Skin epidermis (tissue), 12 donors: ENCODE data around the gene LIFR.
A peak's percentile ranks its signal among the peaks of the same experiment; 100 is the strongest.

ENCODE experiments used
- H3K27ac ChIP-seq, 21 experiments: fragments of 200-600 bp; sonication (generic) in 11 of 21; one replicate each; pipeline ENCODE4 v1.5.0; 2020; ENCODE audit warnings: mild to moderate bottlenecking in 3 of 21, inconsistent platforms in 2 of 21, moderate library complexity in 2 of 21
- H3K4me3 ChIP-seq, 7 experiments: fragments of 200-600 bp; sonication (generic) in 2 of 7; one replicate each; pipeline ENCODE4 v1.5.0; 2020; ENCODE audit warnings: inconsistent platforms in 2 of 7, mild to moderate bottlenecking in 2 of 7, moderate library complexity in 1 of 7

The LIFR gene

DNA sequence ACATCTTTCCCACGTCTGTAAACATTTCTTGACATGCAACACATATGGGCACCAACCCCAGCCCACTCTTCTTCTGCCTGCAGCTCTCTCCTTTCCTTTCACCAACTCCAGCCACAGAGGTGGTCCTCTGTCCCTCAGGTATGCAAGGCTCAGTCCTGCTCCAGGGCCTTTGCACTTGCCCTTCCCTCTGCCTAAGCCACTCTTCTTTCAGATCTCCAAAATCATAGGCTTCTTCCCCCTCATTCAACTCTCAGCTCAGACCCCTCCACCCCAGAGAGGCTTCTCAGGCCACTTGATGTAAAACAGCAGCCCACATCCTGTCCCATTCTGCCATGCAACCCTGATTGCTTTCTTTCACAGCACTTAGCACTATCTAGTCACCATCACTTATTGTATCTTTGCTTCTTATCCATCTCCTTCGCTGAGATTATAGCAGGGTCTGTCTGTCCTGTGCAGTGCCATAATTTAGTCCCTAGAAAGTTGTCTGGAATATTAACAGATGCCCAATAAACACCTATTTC lies 3.4 kb downstream of the LIFR start:
- Histone ChIP-seq H3K27ac (no peak overlapping the region), H3K4me3 (no peak overlapping the region)

DNA sequence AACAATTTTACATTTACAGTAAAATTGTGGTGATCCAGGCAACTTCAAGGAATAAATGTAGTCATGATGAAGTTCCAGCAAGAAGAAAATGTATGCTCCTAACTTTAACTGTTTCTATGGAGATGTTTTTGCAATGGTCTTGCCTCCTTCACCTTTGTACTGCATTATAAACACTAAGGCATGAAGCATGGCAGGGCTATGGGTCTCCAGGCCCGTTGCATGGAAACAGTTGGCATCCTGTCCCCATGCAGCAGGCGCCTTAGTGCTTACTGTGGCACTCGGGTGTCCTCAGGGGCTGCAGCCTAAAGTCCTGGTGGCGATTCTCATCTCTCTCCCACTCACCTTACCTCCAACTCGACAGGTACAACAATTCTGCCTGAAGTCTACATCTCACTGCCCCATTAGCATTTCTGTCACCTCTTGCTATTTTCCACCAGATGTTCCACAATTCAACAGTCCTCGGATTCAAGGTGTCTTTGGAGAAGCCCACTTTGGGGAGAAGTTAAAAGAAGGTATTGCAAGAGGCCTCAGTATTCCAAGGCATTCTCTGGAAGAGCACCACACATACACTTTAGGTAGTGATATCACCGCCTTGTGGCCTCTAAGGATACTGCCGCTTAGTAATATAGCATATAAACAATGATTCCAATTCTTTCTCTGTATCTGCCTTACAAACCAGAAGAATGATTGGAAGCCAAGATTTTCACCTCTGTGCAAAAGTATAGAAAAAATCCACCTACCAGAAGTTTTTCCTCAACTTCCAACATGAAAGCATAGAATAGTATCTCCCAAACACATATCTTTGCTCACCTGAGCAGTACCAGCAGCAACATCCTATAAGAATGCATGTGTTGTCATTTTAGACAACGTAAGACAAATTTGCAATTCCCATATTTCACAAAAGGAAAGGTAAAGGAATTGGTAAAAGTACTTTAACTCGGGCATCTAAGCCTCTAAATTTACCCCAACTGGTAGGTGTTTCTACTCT lies 5.1 kb downstream of the LIFR start:
- Histone ChIP-seq H3K4me3 (no peak overlapping the region), H3K27ac (no peak overlapping the region)

- H3K4me3 ChIP-seq = no peak overlapping the region
- peak overlapping the region in 1 of 21 experiments; percentile 1 for H3K27ac ChIP-seq
Observed at GRCh38 chr5:38548064-38548759, 8.2 kb downstream of the LIFR start.

GRCh38 chr5:38547257-38547656 lies 9.2 kb downstream of the LIFR start:
- Histone ChIP-seq H3K27ac (no peak overlapping the region), H3K4me3 (no peak overlapping the region)

GRCh38 chr5:38546691-38547146 lies 9.7 kb downstream of the LIFR start:
- H3K4me3 ChIP-seq = no peak overlapping the region
- no peak overlapping the region for H3K27ac ChIP-seq

GRCh38 chr5:38543886-38544285 lies 12.6 kb downstream of the LIFR start:
- H3K4me3 ChIP-seq = no peak overlapping the region
- no peak overlapping the region for H3K27ac ChIP-seq

GRCh38 chr5:38543074-38543473 lies 13.4 kb downstream of the LIFR start:
- no peak overlapping the region for H3K4me3 ChIP-seq
- no peak overlapping the region for H3K27ac ChIP-seq

DNA sequence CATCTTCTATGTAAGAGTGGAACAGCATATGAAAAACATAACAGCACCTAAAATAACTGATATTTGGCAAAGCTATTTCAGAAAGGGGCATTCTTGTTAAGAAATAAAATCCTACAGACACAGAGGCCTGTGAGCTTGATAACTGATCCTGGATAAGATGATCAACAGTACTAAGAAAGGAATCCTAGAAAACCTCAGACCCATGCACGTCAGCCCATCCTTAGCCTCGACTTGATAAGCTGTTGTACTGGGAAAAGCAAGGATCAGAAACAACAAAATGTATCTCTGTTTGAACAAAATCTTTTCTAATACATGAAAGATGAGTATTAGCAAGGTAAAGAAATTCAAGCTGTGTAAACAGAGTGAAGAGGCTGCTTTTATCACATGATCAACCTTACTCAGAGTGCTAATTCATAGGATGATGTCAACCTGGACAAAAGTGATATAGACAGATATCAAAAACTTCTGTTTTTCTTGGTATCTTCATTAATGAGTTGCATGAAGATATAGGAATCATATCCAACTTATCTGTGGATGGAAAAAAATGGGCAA lies 15.2 kb downstream of the LIFR start:
- H3K4me3 ChIP-seq = no peak overlapping the region
- no peak overlapping the region for H3K27ac ChIP-seq

GRCh38 chr5:38540314-38540713 lies 16.1 kb downstream of the LIFR start:
- Histone ChIP-seq H3K4me3 (no peak overlapping the region), H3K27ac (no peak overlapping the region)

- no peak overlapping the region for H3K27ac ChIP-seq
- H3K4me3 ChIP-seq = no peak overlapping the region
Observed at GRCh38 chr5:38538161-38538560, 18.3 kb downstream of the LIFR start.

DNA sequence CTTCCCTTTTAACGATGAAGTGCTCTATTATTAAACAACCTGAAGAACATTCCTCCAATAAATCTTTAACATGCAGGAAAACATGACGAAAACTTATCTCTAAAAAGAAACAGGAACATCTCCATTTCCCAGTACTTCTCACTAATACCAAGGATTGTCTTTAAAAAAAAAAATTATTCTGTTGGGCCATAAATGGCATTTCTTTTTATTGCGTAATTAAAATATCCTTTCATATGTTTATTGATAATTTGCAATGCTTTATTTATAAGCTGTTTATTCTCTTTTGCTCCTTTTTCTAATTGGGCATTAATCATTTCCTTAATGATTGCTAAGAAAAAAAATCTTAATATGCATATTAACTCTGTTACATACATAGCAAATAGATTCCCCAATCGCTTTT lies 18.9 kb downstream of the LIFR start:
- Histone ChIP-seq H3K4me3 (no peak overlapping the region), H3K27ac (no peak overlapping the region)

DNA sequence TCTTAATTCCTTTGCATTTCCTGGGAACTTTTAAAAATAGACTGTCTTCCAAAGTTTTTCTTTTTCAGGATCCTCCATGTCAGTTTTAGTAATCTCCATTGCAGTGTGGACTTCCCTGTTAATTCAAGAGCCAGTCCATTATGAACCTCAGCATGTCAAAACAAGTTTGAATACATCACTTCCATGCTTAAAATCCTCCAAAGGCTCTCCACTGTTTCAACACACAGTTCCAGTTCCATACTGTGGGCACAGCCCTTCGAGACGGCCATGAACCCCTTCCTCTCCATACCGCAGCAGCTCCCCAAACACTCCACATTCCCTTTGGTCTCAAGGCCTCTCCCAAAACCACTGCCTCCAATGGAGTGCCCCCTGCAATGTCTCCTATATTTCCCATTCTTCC lies 19.5 kb downstream of the LIFR start:
- no peak overlapping the region for H3K4me3 ChIP-seq

DNA sequence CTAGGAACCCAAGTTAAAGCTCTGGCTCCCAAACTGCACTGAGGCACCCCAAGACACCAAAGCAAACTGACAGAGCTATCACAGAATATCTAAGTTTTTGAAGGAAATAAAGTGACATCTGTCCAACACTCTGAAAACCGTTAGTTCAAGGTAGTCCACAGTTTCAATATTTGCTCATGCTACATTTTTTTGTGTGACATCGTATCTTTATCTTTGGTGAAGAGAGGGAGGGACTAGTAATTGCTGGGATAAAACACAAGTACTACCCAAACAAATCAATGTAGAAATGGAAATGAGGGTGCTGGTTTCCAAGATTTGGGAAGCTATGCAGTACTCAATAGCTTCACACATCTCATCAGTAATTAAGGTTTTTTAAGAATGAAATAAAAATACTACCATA lies 20.6 kb downstream of the LIFR start:
- H3K4me3 ChIP-seq = no peak overlapping the region
- H3K27ac ChIP-seq = no peak overlapping the region

More for the DNA sequence above, 19.5 kb downstream of the LIFR start:
- H3K27ac ChIP-seq = no peak overlapping the region

DNA sequence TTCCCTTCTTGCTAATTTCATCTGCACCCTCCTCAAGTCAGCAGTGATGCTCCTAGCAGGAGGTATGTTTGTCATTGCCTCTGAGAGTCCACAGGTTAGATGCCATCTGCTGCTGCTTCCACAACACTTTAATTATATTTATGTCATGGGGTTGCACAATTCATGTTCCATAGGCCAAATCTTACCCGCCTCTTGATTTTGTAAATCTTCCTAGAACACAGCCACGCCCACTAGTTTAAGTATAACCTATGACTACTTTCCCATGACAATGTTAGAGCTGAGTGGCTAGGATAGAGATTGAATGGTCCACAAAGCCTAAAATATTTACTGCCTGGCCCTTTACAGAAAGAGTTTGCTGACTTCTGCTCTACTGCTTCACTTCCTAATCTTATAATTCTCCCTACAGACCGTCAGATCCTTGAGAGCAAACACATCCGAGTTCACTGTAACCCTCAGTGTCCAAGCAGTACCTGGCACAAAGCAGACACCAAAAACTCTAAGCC lies 21.1 kb downstream of the LIFR start:
- Histone ChIP-seq H3K27ac (no peak overlapping the region), H3K4me3 (no peak overlapping the region)

DNA sequence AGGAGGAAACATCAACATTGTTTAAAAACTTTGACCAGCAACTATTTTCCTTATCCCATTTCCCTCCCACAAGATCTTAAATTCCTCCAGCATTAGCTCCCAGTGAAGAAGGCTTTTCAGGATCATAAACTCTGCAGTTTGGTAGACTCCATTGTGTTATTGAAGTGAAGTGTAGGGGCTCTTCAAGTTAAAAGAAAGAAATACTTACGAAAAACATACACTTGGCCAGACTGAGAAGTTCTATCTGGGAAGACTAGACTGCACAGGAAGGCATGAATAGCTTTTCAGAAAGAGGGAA lies 22.3 kb downstream of the LIFR start:
- no peak overlapping the region for H3K4me3 ChIP-seq
- H3K27ac ChIP-seq = no peak overlapping the region

DNA sequence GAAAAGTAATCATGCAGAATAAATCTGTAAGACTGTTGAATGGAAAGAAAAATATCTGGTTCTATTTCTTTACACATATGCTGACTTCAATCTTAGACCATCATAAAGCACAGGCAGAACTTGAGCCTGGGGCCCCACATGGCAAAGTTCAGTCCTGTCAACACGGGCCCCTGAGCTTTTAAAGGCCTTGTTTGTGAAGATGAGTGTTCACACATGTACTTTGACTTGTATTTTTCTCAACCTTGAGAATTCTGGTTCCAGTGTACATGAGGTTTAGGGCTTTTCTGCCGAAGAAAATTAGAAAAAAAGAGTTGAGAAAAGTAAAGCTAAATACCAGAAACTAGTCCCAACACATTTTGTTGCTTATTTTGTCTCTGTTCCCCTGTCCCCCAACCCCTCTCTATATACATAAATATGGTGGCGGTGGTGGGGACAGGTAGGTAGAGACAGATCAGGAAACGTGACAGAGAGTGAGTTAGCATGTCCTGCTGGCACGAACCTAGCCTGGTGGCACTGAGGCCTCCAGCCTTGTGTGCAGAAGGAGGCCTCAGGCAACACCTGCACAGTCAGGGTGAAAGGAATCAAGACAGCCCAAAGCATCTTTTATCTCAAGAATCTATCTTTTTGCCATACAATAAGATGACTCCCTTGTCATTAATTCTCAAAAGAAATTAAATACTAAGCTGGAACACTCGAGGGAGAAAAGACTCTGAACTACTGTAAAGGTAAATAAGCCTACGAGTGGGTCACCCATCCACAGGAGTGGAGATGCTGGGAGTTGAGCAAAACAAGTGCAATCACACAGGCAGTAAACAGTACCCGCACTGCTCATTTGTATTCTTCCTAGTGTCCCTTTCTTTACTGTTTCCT lies 22.9 kb downstream of the LIFR start:
- no peak overlapping the region for H3K4me3 ChIP-seq
- H3K27ac ChIP-seq = no peak overlapping the region

DNA sequence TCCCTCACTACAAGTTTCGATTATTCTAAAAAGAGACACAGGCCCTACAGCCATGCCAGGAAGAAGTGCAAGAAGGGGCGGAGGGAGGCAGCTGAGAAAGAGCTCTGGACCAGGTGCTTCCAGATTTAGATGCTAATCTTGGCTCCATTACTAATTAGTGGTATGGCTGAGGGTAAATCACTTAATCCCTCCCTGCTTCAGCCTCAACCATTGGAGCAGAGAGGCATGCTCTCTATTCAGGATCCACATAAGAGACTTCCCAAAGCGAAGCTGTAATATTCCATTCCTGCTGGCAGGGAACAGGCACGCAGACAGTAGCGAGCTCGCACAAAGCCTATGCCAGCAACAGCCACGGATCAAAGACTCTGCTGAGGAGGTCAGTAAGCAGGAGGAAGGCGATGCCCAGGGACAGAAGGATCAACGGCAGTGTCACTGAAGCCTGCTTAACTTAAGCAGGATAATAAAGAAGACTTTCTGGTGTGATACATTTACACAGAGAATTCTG lies 24.2 kb downstream of the LIFR start:
- no peak overlapping the region for H3K27ac ChIP-seq
- H3K4me3 ChIP-seq = no peak overlapping the region

DNA sequence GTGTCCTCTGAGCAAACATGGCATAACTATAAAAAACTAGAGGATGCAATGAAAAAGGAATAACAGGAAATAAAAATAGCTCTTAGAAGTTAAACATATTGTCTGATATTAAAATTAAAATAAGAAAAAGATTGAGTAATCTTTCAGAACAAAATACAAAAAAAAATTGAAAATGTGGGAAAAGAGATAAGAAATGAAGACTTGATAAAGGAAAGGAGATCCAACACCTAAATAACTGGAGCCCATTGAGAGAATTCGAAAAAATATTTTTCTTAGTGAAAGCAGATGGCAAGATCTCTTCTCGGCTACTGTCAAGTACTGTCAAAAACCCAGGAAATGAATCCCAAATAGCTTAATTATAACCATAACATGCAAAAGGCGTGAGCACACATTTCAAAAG lies 24.9 kb downstream of the LIFR start:
- no peak overlapping the region for H3K27ac ChIP-seq

GRCh38 chr5:38529955-38530646 lies 26.3 kb downstream of the LIFR start:
- H3K27ac ChIP-seq = no peak overlapping the region
- H3K4me3 ChIP-seq = no peak overlapping the region

More for the DNA sequence above, 24.9 kb downstream of the LIFR start:
- no peak overlapping the region for H3K4me3 ChIP-seq
